ENCODE measurements around the gene RNU7-1.
A peak's percentile ranks its signal among the peaks of the same experiment; 100 is the strongest.

Gene RNU7-1

DNA sequence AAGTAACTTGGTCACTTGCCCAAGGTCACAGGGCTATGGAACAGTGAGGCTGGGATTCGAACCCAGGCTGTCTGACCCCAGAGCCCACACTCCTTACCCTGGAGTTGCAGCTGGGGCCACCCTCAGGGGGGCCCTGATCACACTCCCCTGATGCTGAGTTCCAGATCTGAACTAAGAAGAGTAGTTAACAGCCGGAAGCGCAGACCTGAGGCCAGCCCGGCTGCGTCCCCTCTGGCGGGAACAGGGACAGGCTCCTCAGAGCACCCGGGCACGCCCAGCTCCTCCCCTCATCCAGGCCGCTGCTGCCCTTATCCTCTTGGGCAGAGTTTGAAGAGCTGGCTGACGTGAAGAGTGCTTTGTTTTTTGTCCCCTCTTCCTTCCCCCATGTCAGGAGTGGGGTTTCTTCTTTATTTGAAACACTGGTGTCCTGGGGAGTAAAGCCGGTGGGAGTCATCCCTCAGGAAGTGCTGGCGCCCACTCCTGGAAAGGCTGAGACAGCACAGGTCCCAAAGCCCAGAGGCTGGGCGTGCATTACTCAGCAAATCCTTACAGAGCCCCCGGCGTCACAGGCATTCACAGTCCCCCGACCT lies 18.2 kb downstream of the RNU7-1 start:
- Histone ChIP-seq H3K9me3 (no peaks in the 10 kb centered on the region), H3K27me3 (no peaks in the 10 kb centered on the region), H3K4me1 (peaks cover 35% of the 10 kb centered on the region), H3K36me3 (peaks cover 24% of the 10 kb centered on the region), H3K4me3 (ENCODE audit: low read depth, low read length) (peak overlapping the region; percentile 55)
- DNase-seq: peak; percentile 90
- TF ChIP-seq, protein P1, sequence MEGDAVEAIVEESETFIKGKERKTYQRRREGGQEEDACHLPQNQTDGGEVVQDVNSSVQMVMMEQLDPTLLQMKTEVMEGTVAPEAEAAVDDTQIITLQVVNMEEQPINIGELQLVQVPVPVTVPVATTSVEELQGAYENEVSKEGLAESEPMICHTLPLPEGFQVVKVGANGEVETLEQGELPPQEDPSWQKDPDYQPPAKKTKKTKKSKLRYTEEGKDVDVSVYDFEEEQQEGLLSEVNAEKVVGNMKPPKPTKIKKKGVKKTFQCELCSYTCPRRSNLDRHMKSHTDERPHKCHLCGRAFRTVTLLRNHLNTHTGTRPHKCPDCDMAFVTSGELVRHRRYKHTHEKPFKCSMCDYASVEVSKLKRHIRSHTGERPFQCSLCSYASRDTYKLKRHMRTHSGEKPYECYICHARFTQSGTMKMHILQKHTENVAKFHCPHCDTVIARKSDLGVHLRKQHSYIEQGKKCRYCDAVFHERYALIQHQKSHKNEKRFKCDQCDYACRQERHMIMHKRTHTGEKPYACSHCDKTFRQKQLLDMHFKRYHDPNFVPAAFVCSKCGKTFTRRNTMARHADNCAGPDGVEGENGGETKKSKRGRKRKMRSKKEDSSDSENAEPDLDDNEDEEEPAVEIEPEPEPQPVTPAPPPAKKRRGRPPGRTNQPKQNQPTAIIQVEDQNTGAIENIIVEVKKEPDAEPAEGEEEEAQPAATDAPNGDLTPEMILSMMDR (IDR thresholded peaks at IDR 0.05; ENCODE audit: low read depth, low read length): peak; percentile 83

DNA sequence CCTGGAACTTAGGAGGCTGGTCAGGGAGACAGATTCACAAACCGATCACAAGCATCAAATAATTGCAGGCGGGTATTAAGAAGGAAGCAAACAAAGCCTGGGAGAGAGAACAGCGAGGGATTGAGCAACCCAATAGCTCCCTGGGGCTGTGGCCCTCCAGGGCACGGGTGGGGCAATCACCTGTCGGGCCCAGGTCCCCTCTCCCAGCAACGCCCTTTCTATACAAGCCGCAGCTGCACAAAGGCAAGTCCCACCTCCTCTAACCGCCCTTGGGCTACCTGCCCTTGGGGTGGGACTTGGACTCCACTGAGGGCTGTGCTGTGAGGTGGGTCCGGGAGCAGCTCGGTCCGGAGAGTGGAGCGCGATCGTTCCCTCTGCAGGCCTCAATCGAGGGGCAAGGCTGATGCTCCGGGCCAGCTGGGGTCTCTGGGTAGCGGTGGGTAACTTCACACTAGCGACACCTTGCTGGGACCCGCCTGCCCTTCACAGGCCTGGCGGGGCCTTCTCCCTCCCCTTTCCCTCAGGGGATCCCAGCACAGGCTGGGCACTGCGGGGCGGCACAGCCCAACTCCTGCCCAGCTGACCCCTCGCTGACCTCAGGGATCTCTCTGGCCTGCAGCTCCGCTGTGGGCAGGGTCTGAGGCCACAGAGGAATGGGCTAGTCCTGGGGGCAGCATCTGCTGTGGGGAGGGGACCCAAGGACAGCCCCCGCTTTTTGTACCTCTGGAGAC lies 18.8 kb downstream of the RNU7-1 start:
- peaks cover 35% of the 10 kb centered on the region for H3K4me1 ChIP-seq
- H3K4me3 ChIP-seq (ENCODE audit: low read depth, low read length): peak overlapping the region; percentile 55
- TF ChIP-seq, protein P1 (IDR thresholded peaks at IDR 0.05; ENCODE audit: low read depth, low read length): no peak

DNA sequence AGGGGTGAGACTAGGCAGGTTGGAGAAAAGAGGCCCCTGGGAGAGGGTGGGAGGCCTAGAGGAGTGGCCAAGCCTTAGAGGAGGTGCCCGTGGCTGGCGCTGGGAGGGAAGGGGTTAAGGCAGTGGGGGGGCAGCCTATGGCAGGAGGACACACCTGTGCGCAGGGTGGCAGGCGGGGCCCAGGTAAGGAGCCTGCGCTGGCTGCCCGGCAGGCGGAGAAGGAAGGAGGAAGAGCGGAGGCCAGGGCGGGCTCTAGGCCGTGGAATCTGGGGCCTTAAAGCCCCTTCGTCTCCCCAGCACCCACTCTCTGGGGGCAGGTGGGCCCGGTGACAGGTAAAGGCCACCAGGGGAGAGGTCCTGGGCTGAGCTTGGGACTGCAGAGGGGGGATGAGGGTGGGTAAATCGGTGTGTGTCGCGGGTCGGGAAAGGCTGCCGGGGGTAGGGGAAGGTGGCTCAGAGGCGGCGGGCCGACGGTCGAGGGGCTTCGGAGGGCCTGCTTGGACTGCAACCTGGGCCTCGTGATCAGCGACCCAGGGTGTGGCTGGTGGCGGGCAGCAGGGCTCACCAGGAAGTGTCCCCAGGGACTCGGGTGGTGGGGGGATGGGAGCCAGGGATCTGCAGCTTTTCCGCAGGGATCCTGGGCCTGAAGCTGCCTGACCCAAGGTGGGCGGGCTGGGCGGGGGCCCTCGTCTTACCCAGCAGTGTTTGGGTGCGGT lies 19.6 kb downstream of the RNU7-1 start:
- H3K4me3 ChIP-seq (ENCODE audit: low read depth, low read length): no peak overlapping the region

More for the DNA sequence above, 18.8 kb downstream of the RNU7-1 start:
- H3K27me3 ChIP-seq: no peaks in the 10 kb centered on the region
- H3K9me3 ChIP-seq: no peaks in the 10 kb centered on the region
- DNase-seq: no peak
- H3K36me3 ChIP-seq: peaks cover 31% of the 10 kb centered on the region

DNA sequence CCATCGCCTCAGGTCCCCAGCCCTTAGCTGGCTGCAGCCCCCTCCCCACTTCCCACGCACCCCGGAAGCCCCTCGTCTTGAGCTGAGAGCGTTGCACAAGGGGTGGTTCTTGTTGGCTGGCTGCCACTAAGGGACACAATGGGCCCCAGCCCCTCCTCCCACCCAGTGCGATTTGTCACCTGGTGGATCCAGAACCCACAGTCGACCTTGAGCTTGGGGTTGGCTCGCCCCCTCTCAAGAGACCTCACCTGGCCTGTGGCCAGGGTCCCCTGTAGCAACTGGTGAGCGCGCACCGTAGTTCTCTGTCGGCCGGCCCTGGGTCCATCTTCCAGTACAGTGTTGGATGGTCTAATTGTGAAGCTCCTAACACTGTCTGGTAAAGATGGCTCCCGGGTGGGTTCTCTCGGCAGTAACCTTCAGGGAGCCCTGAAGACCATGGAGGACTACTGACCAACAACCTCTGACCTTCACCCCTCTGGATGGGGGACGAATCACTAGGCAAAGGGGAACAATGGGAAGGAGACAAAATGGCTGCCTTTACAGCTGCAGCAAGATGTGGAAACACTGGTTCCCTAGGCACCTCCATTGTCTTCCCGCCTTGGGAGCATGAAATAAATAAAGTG lies 20.3 kb downstream of the RNU7-1 start:
- Histone ChIP-seq H3K4me3 (ENCODE audit: low read depth, low read length) (no peak overlapping the region), H3K9me3 (no peaks in the 10 kb centered on the region), H3K36me3 (peaks cover 46% of the 10 kb centered on the region), H3K27me3 (no peaks in the 10 kb centered on the region), H3K4me1 (peaks cover 35% of the 10 kb centered on the region)
- DNase-seq: no peak
- TF ChIP-seq, protein P1 (IDR thresholded peaks at IDR 0.05; ENCODE audit: low read depth, low read length): no peak

More for the DNA sequence above, 19.6 kb downstream of the RNU7-1 start:
- Histone ChIP-seq H3K9me3 (no peaks in the 10 kb centered on the region), H3K27me3 (no peaks in the 10 kb centered on the region), H3K36me3 (peaks cover 38% of the 10 kb centered on the region), H3K4me1 (peaks cover 35% of the 10 kb centered on the region)
- TF ChIP-seq, protein P1 (IDR thresholded peaks at IDR 0.05; ENCODE audit: low read depth, low read length): no peak
- no peak for DNase-seq

DNA sequence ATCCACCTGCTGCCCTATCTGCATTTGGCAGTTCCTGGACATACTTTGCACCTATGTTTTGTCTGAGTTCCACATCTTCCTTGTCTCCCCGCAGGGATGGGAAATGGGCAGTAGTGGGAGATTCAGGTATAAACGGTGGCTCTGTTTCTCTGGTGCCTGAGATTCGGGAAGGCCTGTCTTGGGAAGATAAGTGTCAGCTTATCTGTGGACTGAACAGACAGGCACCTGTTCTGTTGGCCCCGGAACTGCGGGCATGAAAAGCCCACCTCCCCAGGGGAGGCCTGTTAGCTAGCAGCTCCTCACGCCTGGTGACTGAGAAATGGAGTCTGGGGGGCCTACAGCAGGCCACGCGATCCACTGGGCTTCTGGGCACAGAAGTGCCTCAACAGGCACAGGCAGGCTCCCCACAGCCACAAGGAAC lies 21.0 kb downstream of the RNU7-1 start:
- H3K9me3 ChIP-seq: no peaks in the 10 kb centered on the region
- H3K27me3 ChIP-seq: no peaks in the 10 kb centered on the region
- H3K36me3 ChIP-seq: peaks cover 52% of the 10 kb centered on the region
- TF ChIP-seq, protein P1 (IDR thresholded peaks at IDR 0.05; ENCODE audit: low read depth, low read length): no peak
- H3K4me3 ChIP-seq (ENCODE audit: low read depth, low read length): no peak overlapping the region
- peaks cover 35% of the 10 kb centered on the region for H3K4me1 ChIP-seq
- DNase-seq: no peak

Measured in BE2C (cell line).